ENCODE data around the gene SLC9A3. TPM values are rescaled to one million over a fixed set of nuclear protein-coding genes. Genes with fewer than 3 reads are reported as not detected.

The SLC9A3 gene
- total RNA-seq, 1 experiment from 2014 or later, result 1.9 TPM

DNA sequence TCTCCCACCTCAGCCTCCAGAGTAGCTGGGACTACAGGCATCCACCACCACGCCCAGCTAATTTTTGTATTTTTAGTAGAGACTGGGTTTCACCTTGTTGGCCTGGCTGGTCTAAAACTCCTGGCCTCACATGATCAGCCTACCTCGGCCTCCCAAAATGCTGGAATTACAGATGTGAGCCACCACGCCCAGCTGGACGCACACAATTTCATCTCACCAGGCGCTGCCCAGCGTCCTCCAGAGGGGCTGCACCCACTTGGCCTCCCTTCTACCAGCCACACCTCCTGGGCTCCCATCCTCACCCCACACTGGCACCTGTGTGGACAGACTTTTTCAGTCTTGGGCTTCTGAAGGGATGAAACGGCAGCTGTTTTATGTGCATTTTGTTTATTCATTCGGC lies 85.1 kb downstream of the SLC9A3 start:
- intact Hi-C loops (cut with micrococcal nuclease; ENCODE audit: unreplicated experiment), result no loop called here
- POLR2A ChIA-PET (ENCODE audit: low non-redundant PET), result interaction anchor here (0.7 kb wide), 1 partner anchor 364 kb away, joined by 3 read pairs; no protein-coding TSS in a partner anchor

DNA sequence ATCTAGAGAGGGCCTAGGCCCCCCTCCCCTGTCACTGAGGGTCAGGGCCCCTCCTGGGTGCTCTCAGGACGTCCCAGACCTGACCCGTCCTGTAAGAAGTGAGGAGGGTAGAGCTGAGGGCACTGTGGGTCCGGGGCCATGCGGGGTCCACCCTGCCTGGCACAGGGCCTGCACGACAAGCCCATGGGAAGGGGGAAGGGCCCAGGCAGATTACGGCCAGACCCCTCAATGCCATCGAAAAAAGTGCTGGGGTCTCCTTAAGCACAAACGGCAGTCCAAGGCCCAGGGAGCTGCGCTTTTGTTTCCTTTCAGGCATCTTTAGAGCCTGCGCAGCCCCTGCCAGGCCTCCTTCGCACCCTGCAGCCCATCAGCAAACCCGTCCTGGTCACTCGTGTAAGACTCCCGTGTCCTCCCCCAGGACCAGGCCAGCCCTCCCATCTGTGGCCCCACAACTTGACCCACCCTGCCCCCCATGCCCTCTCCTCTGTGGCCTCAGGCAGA lies 85.7 kb downstream of the SLC9A3 start:
- ChIA-PET POLR2A (ENCODE audit: low non-redundant PET) (interaction anchor here (0.7 kb wide), 1 partner anchor 365 kb away, joined by 3 read pairs; no protein-coding TSS in a partner anchor), CTCF (no interaction called here)
- TF ChIP-seq, protein P1, sequence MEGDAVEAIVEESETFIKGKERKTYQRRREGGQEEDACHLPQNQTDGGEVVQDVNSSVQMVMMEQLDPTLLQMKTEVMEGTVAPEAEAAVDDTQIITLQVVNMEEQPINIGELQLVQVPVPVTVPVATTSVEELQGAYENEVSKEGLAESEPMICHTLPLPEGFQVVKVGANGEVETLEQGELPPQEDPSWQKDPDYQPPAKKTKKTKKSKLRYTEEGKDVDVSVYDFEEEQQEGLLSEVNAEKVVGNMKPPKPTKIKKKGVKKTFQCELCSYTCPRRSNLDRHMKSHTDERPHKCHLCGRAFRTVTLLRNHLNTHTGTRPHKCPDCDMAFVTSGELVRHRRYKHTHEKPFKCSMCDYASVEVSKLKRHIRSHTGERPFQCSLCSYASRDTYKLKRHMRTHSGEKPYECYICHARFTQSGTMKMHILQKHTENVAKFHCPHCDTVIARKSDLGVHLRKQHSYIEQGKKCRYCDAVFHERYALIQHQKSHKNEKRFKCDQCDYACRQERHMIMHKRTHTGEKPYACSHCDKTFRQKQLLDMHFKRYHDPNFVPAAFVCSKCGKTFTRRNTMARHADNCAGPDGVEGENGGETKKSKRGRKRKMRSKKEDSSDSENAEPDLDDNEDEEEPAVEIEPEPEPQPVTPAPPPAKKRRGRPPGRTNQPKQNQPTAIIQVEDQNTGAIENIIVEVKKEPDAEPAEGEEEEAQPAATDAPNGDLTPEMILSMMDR (conservative IDR thresholded peaks at IDR 0.05; ENCODE audit: low read depth, low read length), result no peak
- no peak for TF ChIP-seq EZH2 (IDR thresholded peaks at IDR 0.05; ENCODE audit: borderline replicate concordance, low read depth, low read length, poor library complexity, severe bottlenecking)
- H3K9me3 ChIP-seq (ENCODE audit: low read depth, low read length, poor library complexity, severe bottlenecking), result no peaks in the 10 kb centered on the region
- H3K27ac ChIP-seq (ENCODE audit: low read depth, low read length, poor library complexity, severe bottlenecking), result no peak overlapping the region
- intact Hi-C loops (cut with micrococcal nuclease; ENCODE audit: unreplicated experiment), result no loop called here
- H3K4me1 ChIP-seq (ENCODE audit: insufficient read depth, low read length, poor library complexity, severe bottlenecking), result no peaks in the 10 kb centered on the region
- no peaks in the 10 kb centered on the region for H3K36me3 ChIP-seq (ENCODE audit: insufficient read depth, low read length, poor library complexity, severe bottlenecking)
- H3K27me3 ChIP-seq (replicated peaks; ENCODE audit: insufficient read depth, low read depth, low read length, poor library complexity), result no peaks in the 10 kb centered on the region
- no peak overlapping the region for H3K4me3 ChIP-seq (ENCODE audit: low read depth, low read length, poor library complexity, severe bottlenecking)
- DNase-seq (ENCODE audit: low spot score), result no peak
- no TSS peak for BruUV-seq (replicated peaks)

More for the DNA sequence above, 85.1 kb downstream of the SLC9A3 start:
- H3K27me3 ChIP-seq (replicated peaks; ENCODE audit: insufficient read depth, low read depth, low read length, poor library complexity), result no peaks in the 10 kb centered on the region
- DNase-seq (ENCODE audit: low spot score), result no peak
- TF ChIP-seq, protein P1 (conservative IDR thresholded peaks at IDR 0.05; ENCODE audit: low read depth, low read length), result no peak
- no peak for TF ChIP-seq EZH2 (IDR thresholded peaks at IDR 0.05; ENCODE audit: borderline replicate concordance, low read depth, low read length, poor library complexity, severe bottlenecking)
- H3K4me3 ChIP-seq (ENCODE audit: low read depth, low read length, poor library complexity, severe bottlenecking), result no peak overlapping the region
- CTCF ChIA-PET, result no interaction called here
- H3K4me1 ChIP-seq (ENCODE audit: insufficient read depth, low read length, poor library complexity, severe bottlenecking), result peaks cover 5% of the 10 kb centered on the region
- no peaks in the 10 kb centered on the region for H3K36me3 ChIP-seq (ENCODE audit: insufficient read depth, low read length, poor library complexity, severe bottlenecking)
- BruUV-seq (replicated peaks), result no TSS peak
- no peaks in the 10 kb centered on the region for H3K9me3 ChIP-seq (ENCODE audit: low read depth, low read length, poor library complexity, severe bottlenecking)
- H3K27ac ChIP-seq (ENCODE audit: low read depth, low read length, poor library complexity, severe bottlenecking), result no peak overlapping the region

DNA sequence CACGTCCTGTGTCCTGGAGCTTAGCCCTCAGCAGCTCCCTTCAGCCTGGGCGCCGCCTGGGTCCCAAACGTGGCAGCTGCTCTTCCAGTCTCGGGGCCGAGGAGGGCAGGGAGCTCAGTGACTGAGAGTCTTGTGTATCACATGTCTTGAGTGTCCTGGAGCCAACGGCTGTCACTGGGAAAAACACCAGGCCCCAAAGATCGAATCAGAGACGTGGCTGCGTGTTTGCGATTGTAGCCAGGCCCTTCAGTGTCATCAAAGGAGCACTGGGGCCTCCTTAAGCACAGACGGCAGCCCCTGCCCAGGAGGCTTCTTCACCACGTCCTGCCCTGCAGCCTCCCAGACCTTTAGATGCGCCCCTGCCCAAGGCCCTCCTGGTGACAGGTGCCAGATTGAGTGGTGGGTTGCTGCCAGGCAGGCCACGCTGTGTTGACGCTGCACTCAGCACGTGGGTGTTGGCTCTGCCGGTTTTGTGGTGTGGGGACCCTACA lies 86.9 kb downstream of the SLC9A3 start:
- Histone ChIP-seq H3K27ac (ENCODE audit: low read depth, low read length, poor library complexity, severe bottlenecking) (no peak overlapping the region), H3K27me3 (replicated peaks; ENCODE audit: insufficient read depth, low read depth, low read length, poor library complexity) (no peaks in the 10 kb centered on the region), H3K4me3 (ENCODE audit: low read depth, low read length, poor library complexity, severe bottlenecking) (no peak overlapping the region), H3K36me3 (ENCODE audit: insufficient read depth, low read length, poor library complexity, severe bottlenecking) (no peaks in the 10 kb centered on the region), H3K9me3 (ENCODE audit: low read depth, low read length, poor library complexity, severe bottlenecking) (no peaks in the 10 kb centered on the region), H3K4me1 (ENCODE audit: insufficient read depth, low read length, poor library complexity, severe bottlenecking) (no peaks in the 10 kb centered on the region)
- ChIA-PET POLR2A (ENCODE audit: low non-redundant PET) (no interaction called here), CTCF (no interaction called here)
- intact Hi-C loops (cut with micrococcal nuclease; ENCODE audit: unreplicated experiment), result no loop called here
- TF ChIP-seq EZH2 (IDR thresholded peaks at IDR 0.05; ENCODE audit: borderline replicate concordance, low read depth, low read length, poor library complexity, severe bottlenecking), result no peak
- TF ChIP-seq, protein P1 (conservative IDR thresholded peaks at IDR 0.05; ENCODE audit: low read depth, low read length), result no peak
- no peak for DNase-seq (ENCODE audit: low spot score)
- no TSS peak for BruUV-seq (replicated peaks)

Measured in A673 (cell line).